ENCODE results near the gene GDA.

The GDA gene

DNA sequence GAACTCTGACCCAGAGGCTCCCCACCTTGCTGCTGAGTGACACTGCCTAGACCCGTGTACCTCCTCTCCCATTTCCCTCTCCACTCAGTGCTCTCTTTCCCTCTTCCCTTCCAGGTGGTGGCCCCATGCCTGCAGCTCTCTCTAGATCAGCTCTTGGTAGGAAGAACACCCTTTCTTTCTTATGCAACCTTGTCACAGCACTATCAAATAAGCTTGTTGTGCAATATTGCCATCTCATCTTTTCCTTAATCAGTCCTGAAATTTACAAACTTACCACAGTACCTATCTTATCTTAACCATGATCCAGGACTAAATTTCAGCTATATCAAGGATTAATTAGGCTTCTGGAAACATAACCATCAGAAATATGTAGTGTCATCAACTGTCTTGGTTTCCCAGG lies 127.2 kb downstream of the GDA start:
- Histone ChIP-seq H3K4me1 (ENCODE audit: low read length) (peaks cover 12% of the 10 kb centered on the region), H3K9me2 (replicated peaks; ENCODE audit: insufficient read depth, low read length) (no peaks in the 10 kb centered on the region), H3K36me3 (replicated peaks; ENCODE audit: insufficient read depth, low read length) (no peaks in the 10 kb centered on the region), H4K20me1 (ENCODE audit: insufficient read depth, low read length) (no peaks in the 10 kb centered on the region), H2AFZ (ENCODE audit: low read length) (no peak overlapping the region), H3K9me3 (replicated peaks; ENCODE audit: insufficient read depth, low read length) (no peaks in the 10 kb centered on the region), H3F3A (ENCODE audit: insufficient read depth, low read length) (peaks cover 6% of the 10 kb centered on the region), H3K27ac (ENCODE audit: low read length) (no peak overlapping the region), H3K4me3 (ENCODE audit: low read length) (no peak overlapping the region), H3K27me3 (replicated peaks; ENCODE audit: insufficient read depth, low read length) (no peaks in the 10 kb centered on the region), H3K9ac (ENCODE audit: low read length) (no peak overlapping the region), H3K79me2 (ENCODE audit: low read length) (no peaks in the 10 kb centered on the region), H3K4me2 (ENCODE audit: low read depth, low read length) (no peak overlapping the region)
- TF ChIP-seq CTCF (IDR thresholded peaks at IDR 0.05; ENCODE audit: low read length) (no peak), EZH2 (optimal IDR thresholded peaks at IDR 0.05; ENCODE audit: low read depth, low read length) (no peak), EZH2phosphoT487 (IDR thresholded peaks at IDR 0.05; ENCODE audit: low read length) (no peak)
- DNase-seq, result no peak

DNA sequence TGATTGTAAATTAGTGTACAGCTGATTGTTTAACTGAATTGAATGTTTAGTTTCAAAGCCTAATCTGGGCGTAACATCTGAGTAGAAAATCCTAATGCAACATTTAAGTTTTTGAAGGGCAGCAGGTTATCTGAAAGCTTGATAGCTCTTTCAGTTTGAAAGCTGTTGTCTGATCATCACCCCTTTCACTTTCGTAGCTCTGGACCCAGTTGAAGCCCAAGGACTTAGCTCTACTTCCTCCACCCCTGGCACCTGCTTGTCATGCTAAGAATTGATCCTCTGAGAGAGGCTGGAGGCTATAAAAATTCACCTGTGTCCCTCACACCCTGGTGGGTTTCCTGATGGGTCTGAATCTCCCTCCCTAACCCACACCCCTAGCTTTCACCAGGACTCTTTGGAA lies 129.7 kb downstream of the GDA start:
- Histone ChIP-seq H4K20me1 (ENCODE audit: insufficient read depth, low read length) (no peaks in the 10 kb centered on the region), H3K27me3 (replicated peaks; ENCODE audit: insufficient read depth, low read length) (no peaks in the 10 kb centered on the region), H3K27ac (ENCODE audit: low read length) (peak overlapping the region; percentile 1; the same call in 1 of the 2 replicates), H3K9me2 (replicated peaks; ENCODE audit: insufficient read depth, low read length) (no peaks in the 10 kb centered on the region), H3F3A (ENCODE audit: insufficient read depth, low read length) (peaks cover 6% of the 10 kb centered on the region), H3K9ac (ENCODE audit: low read length) (no peak overlapping the region), H3K4me1 (ENCODE audit: low read length) (peaks cover 12% of the 10 kb centered on the region), H3K9me3 (replicated peaks; ENCODE audit: insufficient read depth, low read length) (no peaks in the 10 kb centered on the region), H3K79me2 (ENCODE audit: low read length) (no peaks in the 10 kb centered on the region), H3K4me3 (ENCODE audit: low read length) (peak overlapping the region; percentile 3; the same call in 1 of the 2 replicates), H2AFZ (ENCODE audit: low read length) (no peak overlapping the region), H3K4me2 (ENCODE audit: low read depth, low read length) (peak overlapping the region; percentile 48; the same call in 1 of the 2 replicates), H3K36me3 (replicated peaks; ENCODE audit: insufficient read depth, low read length) (no peaks in the 10 kb centered on the region)
- DNase-seq, result peak; percentile 82
- TF ChIP-seq EZH2phosphoT487 (IDR thresholded peaks at IDR 0.05; ENCODE audit: low read length), result no peak
- TF ChIP-seq EZH2 (optimal IDR thresholded peaks at IDR 0.05; ENCODE audit: low read depth, low read length), result no peak
- TF ChIP-seq CTCF (IDR thresholded peaks at IDR 0.05; ENCODE audit: low read length), result no peak

DNA sequence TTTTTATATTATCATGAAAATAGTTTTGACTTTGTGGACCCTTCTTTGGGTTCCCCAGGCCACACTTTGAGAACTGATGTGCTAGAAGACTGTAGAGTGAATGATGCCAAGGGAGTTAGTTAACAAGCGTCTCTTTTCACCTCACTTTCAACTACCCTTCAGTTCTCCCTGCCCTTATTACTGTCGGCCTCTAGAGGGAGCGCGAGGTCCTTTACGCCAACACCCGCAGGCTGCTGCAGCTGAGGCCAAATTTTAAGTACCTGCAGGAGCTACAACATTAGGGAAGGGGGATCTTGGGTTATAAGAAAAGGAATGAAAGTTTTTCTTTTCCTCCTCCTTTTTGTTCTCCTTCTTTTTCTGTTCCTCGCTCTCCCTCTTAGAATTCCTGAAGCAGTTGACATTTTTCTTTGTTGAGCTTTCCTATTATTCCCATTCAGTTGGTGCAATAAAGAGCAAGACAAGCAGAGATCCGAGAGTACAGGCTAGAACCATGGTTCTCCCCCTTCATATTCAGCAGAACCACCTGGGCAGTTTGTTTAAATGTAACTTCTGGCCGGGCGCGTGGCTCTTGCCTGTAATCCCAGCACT lies 131.8 kb downstream of the GDA start:
- DNase-seq, result peak; percentile 75
- TF ChIP-seq CTCF (IDR thresholded peaks at IDR 0.05; ENCODE audit: low read length), result peak; percentile 94
- no peak for TF ChIP-seq EZH2phosphoT487 (IDR thresholded peaks at IDR 0.05; ENCODE audit: low read length)
- H2AFZ ChIP-seq (ENCODE audit: low read length), result no peak overlapping the region

More for the DNA sequence above, 131.8 kb downstream of the GDA start:
- no peaks in the 10 kb centered on the region for H3K79me2 ChIP-seq (ENCODE audit: low read length)
- H4K20me1 ChIP-seq (ENCODE audit: insufficient read depth, low read length), result no peaks in the 10 kb centered on the region
- no peak overlapping the region for H3K9ac ChIP-seq (ENCODE audit: low read length)
- H3K4me1 ChIP-seq (ENCODE audit: low read length), result peaks cover 12% of the 10 kb centered on the region
- no peaks in the 10 kb centered on the region for H3K36me3 ChIP-seq (replicated peaks; ENCODE audit: insufficient read depth, low read length)
- no peak overlapping the region for H3K4me2 ChIP-seq (ENCODE audit: low read depth, low read length)
- H3K4me3 ChIP-seq (ENCODE audit: low read length), result no peak overlapping the region
- H3K27me3 ChIP-seq (replicated peaks; ENCODE audit: insufficient read depth, low read length), result no peaks in the 10 kb centered on the region
- no peaks in the 10 kb centered on the region for H3K9me3 ChIP-seq (replicated peaks; ENCODE audit: insufficient read depth, low read length)
- no peak overlapping the region for H3K27ac ChIP-seq (ENCODE audit: low read length)
- peaks cover 6% of the 10 kb centered on the region for H3F3A ChIP-seq (ENCODE audit: insufficient read depth, low read length)
- no peaks in the 10 kb centered on the region for H3K9me2 ChIP-seq (replicated peaks; ENCODE audit: insufficient read depth, low read length)
